GM12891 (cell line): ENCODE results near the gene AP1G1.

Experiments used
- POLR2A ChIP-seq: IDR thresholded peaks from 2 replicates; pipeline ENCODE4 v1.6.1; 2011; ENCODE audit warnings: low read depth, low read length, control low read depth
- POLR2AphosphoS5 ChIP-seq: IDR thresholded peaks from 2 replicates; pipeline ENCODE4 v1.6.1; 2011; ENCODE audit warnings: low read depth, low read length, control low read depth
- SPI1 ChIP-seq: IDR thresholded peaks from 2 replicates; pipeline ENCODE4 v1.6.1; 2011; ENCODE audit warnings: low read depth, low read length, control low read depth
- TAF1 ChIP-seq: IDR thresholded peaks from 2 replicates; pipeline ENCODE4 v1.6.1; 2011; ENCODE audit warnings: low read depth, low read length, control low read depth

DNA sequence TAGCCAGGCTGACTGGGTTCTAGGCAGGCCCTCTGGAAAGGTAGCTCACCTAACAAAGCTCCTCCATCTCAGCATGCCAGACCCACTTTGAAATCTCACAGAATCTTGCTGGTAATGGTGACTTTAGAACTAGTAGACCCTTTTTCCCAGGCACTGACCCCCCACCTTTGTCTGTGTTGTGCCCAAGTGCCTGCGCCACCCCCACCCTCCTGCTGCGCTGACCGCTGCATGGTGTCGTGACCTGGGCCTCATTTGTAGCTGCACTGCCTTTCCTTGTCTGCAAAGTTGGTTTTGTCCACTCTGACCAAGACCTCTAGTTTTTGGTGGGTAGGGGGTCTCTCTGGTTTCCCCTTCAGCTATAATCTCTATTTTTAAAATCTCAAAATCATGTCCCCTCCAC, 43.9 kb upstream of the AP1G1 start:
- TF ChIP-seq POLR2A: no peak
- TF ChIP-seq TAF1: no peak
- no peak for TF ChIP-seq SPI1
- TF ChIP-seq POLR2AphosphoS5: no peak
